ENCODE data around the gene MAGT1.
"Not testable (repeated sequence)": the region's sequence is repeated elsewhere in the genome, so short reads cannot be mapped to it uniquely, and the experiment has no call there.

The MAGT1 gene

DNA sequence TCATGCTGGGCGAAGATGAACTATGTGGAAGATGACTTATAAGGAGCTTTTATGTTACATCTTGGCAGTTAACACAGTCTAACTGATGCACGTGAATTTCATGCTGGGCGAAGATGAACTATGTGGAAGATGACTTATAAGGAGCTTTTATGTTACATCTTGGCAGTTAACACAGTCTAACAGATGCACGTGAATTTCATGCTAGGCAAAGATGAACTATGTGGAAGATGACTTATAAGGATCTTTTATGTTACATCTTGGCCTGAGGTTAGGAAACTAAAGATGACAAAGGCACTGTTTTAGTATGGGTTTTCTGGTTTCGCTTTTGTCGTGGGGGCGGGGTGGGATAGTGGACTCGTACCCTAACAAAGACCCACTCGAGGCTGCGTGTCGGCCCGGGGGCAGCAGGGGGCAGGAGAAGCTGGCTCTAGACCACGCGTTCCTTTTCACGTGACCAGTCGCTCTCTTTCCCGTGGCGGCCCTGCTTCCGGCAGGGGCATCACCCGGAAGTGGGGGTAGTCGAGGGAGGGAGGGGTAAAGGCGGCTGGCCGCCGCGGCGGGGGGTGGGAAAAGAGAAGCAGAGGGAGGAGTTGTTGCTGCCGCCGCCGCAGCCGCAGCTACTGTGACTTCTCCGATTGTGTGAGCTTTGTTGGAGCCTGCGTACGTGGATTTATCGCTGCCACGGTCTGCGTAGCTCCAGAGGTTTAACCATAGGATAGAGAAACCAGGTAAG, 15.0 kb upstream of the MAGT1 start, which contains the start of gene ATP7A:
Gene ATP7A, plus strand, starts transcription at position 586 of the 733 bp plus-strand sequence. CDS start 60,949 bp downstream, outside the sequence.
- peak within 1 kb of the TSS; percentile 99 for H3K27ac Mint-ChIP-seq
- peaks cover 6% of the 10 kb centered on the region for H3K36me3 Mint-ChIP-seq (ENCODE audit: low read depth)
- H3K9me3 Mint-ChIP-seq, result no peaks in the 10 kb centered on the region

DNA sequence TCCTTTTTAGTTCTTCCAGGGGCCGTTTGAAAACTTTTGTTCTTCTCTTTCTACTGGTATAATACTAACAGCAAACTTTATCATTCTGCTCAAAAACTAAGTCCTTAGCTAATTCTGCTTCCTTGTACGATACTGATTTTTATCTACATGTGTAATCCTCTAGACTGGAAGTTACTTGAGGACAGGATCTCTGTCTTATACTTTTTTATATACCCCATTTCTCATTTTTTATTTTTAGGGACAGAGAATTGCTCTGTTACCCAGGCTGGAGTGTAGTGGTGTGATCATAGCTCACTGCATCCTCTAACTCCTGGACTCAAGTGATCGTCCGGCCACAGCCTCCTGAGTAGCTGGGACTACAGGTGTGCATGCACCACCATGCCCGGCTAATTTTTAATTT, 6.3 kb upstream of the MAGT1 start:
- Mint-ChIP-seq H3K4me1 (ENCODE audit: low read depth) (peaks cover 9% of the 10 kb centered on the region), H3K27ac (no peak overlapping the region)

More for the DNA sequence above, 15.0 kb upstream of the MAGT1 start, which contains the start of gene ATP7A:
- Mint-ChIP-seq H3K4me3 (peak within 1 kb of the TSS; percentile 100), H3K27me3 (ENCODE audit: low read depth) (no peaks in the 10 kb centered on the region), H3K4me1 (ENCODE audit: low read depth) (peaks cover 11% of the 10 kb centered on the region)
- peak; percentile 87 for DNase-seq (ENCODE audit: low spot score)

DNA sequence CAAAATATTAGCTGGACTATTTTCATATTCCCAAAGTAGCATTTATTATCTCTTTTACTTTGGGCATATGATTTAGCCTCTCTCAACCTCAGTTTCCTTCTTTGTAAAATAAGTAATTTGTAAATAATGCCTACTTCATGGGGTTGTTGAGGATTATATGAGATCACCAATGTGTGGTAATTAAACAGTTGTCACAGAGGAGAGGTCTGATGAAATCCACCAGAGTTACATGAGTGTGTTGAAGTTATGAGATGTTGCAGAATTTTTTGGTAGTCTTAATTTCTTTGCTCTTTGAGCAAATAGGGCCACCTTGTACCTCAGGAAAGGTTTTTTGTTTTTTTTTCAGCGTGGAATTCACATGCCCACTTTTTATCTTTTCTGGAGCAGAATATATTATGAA, 5.5 kb upstream of the MAGT1 start:
- H3K4me1 Mint-ChIP-seq (ENCODE audit: low read depth), result peaks cover 9% of the 10 kb centered on the region
- H3K4me3 Mint-ChIP-seq, result peak overlapping the region; percentile 93
- H3K27ac Mint-ChIP-seq, result peak overlapping the region; percentile 65
- H3K9me3 Mint-ChIP-seq, result no peaks in the 10 kb centered on the region
- peaks cover 25% of the 10 kb centered on the region for H3K36me3 Mint-ChIP-seq (ENCODE audit: low read depth)
- DNase-seq (ENCODE audit: low spot score), result no peak
- H3K27me3 Mint-ChIP-seq (ENCODE audit: low read depth), result no peaks in the 10 kb centered on the region

More for the DNA sequence above, 6.3 kb upstream of the MAGT1 start:
- Mint-ChIP-seq H3K36me3 (ENCODE audit: low read depth) (peaks cover 25% of the 10 kb centered on the region), H3K4me3 (peak overlapping the region; percentile 93), H3K27me3 (ENCODE audit: low read depth) (no peaks in the 10 kb centered on the region), H3K9me3 (no peaks in the 10 kb centered on the region)
- DNase-seq (ENCODE audit: low spot score), result no peak

DNA sequence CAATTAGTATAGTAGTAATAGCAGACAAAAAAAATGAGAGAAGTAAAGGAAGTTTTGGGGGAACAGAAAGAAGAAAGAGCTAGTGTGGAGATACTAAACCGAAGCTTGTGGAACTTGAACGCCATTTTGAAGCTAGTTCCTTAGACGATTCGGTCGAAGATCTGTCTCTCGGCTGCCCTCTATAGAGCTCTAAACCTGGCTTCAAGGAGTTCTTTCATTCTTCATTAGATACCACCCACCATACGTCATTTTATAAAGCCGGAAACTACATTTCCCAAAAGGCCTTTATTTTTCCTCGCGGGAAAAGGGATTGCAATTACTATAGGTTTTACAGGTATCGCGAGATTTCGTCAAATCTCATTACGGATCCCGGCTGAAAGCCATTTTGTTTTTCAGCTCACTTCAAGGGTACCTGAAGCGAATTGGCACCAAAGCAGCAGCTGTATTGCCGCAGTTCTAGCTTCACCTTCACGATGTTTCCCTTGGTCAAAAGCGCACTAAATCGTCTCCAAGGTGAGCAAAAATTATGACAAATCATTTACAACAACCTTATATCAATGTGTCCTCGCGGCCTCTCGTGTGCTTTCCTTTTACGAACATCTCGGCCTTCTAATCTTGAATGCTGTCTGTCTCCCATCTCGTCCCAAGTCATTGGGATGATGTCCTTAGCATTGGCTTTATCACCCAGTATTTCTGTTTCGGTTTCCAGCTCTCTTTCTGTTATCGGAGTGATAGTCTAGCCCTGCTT, 4.0 kb upstream of the MAGT1 start, which contains the start of gene COX7B:
Gene COX7B, plus strand, starts transcription at position 388 of the 748 bp plus-strand sequence. Its CDS starts 86 bp downstream, at position 474.
- Mint-ChIP-seq H3K4me3 (peak within 1 kb of the TSS; percentile 93), H3K27me3 (ENCODE audit: low read depth) (no peaks in the 10 kb centered on the region), H3K27ac (peak within 1 kb of the TSS; percentile 96), H3K9me3 (no peaks in the 10 kb centered on the region), H3K36me3 (ENCODE audit: low read depth) (peaks cover 24% of the 10 kb centered on the region), H3K4me1 (ENCODE audit: low read depth) (peaks cover 9% of the 10 kb centered on the region)
- DNase-seq (ENCODE audit: low spot score), result peak; percentile 70

DNA sequence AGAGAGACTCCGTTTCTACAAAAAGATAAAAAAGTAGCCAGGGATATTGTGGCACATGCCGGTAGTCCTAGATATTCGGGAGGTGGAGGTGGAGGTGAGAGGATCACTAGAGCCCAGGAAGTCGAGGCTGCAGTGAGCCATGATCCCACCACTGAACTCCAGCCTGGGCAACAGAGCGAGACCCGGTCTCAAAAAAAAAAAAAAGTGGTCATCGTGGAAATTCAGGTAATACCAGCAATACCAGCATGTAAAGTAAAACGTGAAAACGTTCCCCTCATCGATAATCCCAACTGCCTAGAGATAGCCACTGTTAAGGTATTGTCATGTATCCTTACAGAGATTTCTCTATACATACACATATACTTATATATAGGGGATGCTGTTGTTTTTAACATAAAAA, 1.5 kb downstream of the MAGT1 start:
- Mint-ChIP-seq H3K4me3 (peak overlapping the region; percentile 100), H3K9me3 (no peaks in the 10 kb centered on the region), H3K27ac (no peak overlapping the region), H3K36me3 (ENCODE audit: low read depth) (peaks cover 18% of the 10 kb centered on the region), H3K4me1 (ENCODE audit: low read depth) (peaks cover 12% of the 10 kb centered on the region), H3K27me3 (ENCODE audit: low read depth) (no peaks in the 10 kb centered on the region)
- DNase-seq (ENCODE audit: low spot score), result no peak

DNA sequence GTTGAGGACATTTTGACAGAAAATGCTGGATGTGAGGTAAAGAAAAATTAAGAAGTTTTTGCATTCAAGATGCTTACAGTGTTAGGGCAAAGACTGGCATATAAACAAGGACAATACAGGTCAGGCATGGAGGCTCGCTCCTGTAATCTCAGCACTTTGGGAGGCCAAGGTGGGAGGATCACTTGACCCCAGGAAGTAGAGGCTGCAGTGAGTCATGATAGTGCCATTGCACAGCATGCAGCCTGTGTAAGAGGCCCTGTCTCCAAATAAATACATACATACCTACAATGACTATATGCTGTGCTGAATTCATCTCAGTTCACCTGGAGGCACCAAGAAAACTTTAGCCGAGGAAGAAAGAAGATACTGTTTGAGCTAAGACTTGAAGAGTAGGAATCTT, 2.3 kb downstream of the MAGT1 start:
- Mint-ChIP-seq H3K27me3 (ENCODE audit: low read depth) (no peaks in the 10 kb centered on the region), H3K4me3 (peak overlapping the region; percentile 100), H3K27ac (peak overlapping the region; percentile 28), H3K4me1 (ENCODE audit: low read depth) (peaks cover 12% of the 10 kb centered on the region), H3K9me3 (no peaks in the 10 kb centered on the region), H3K36me3 (ENCODE audit: low read depth) (peaks cover 19% of the 10 kb centered on the region)
- DNase-seq (ENCODE audit: low spot score), result no peak

DNA sequence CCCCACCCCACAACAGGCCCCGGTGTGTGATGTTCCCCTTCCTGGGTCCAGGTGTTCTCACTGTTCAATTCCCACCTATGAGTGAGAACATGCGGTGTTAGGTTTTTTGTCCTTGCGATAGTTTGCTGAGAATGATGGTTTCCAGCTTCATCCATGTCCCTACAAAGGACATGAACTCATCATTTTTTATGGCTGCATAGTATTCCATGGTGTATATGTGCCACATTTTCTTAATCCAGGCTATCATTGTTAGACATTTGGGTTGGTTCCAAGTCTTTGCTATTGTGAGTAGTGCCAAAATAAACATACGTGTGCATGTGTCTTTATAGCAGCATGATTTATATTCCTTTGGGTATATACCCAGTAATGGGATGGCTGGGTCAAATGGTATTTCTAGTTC, 13.8 kb downstream of the MAGT1 start:
- H3K36me3 Mint-ChIP-seq (ENCODE audit: low read depth), result peaks cover 16% of the 10 kb centered on the region
- not testable (repeated sequence) for DNase-seq (ENCODE audit: low spot score); H3K9me3 Mint-ChIP-seq; H3K4me3 Mint-ChIP-seq; H3K27me3 Mint-ChIP-seq (ENCODE audit: low read depth); H3K4me1 Mint-ChIP-seq (ENCODE audit: low read depth); H3K27ac Mint-ChIP-seq

DNA sequence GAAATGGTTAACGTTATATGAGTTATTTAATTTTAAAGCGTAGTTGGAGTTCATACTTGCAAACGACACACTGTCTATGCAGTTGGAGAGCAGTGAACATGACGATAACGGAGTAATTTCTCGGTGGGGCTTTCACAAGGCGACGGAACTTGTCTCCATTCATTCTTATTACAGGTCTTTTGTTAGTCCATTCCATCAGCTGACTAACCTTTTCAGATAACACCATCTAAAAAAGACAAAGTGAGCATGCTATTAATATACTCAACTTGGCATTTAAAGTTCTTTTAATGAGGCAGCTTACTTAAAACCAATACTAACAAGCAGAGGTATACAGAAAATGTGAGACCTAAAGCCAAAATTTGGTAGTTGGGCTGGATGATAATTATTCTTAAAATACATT, 19.9 kb downstream of the MAGT1 start:
- Mint-ChIP-seq H3K36me3 (ENCODE audit: low read depth) (peaks cover 20% of the 10 kb centered on the region), H3K9me3 (no peaks in the 10 kb centered on the region), H3K4me3 (no peak overlapping the region), H3K4me1 (ENCODE audit: low read depth) (peaks cover 2% of the 10 kb centered on the region), H3K27ac (no peak overlapping the region), H3K27me3 (ENCODE audit: low read depth) (no peaks in the 10 kb centered on the region)
- DNase-seq (ENCODE audit: low spot score), result no peak

DNA sequence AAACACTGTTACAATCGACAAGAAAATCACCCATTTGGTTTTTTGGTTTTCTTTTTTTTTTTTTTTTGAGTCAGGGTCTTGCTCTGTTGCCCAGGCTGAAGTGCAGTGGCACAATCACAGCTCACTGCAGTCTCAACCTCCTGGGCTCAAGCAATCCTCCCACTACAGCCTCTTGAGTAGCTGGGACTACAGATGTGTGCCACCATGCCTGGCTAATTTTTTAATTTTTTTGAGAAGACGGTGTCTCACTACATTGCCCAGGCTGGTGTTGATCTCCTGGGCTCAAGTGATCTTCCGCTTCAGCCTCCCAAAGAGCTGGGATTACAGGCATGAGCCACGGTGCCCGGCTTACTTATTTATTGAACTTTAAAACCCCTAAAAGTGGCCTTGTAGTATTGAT, 63.7 kb downstream of the MAGT1 start:
- H3K4me1 Mint-ChIP-seq (ENCODE audit: low read depth); H3K27me3 Mint-ChIP-seq (ENCODE audit: low read depth); H3K9me3 Mint-ChIP-seq; DNase-seq (ENCODE audit: low spot score); H3K27ac Mint-ChIP-seq; H3K4me3 Mint-ChIP-seq: not testable (repeated sequence)
- H3K36me3 Mint-ChIP-seq (ENCODE audit: low read depth), result peaks cover 32% of the 10 kb centered on the region

DNA sequence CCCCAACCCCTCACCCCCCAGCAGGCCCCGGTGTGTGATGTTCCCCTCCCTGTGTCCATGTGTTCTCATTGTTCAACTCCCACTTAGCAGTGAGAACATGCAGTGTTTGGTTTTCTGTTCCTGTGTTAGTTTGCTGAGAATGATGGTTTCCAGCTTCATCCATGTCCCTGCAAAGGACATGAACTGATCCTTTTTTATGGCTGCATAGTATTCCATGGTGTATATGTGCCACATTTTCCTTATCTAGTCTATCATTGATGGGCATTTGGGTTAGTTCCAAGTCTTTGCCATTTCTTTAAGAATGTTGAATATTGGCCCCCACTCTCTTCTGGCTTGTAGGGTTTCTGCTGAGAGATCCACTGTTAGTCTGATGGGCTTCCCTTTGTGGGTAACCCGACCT, 73.2 kb downstream of the MAGT1 start:
- not testable (repeated sequence) for H3K27ac Mint-ChIP-seq; DNase-seq (ENCODE audit: low spot score); H3K27me3 Mint-ChIP-seq (ENCODE audit: low read depth); H3K4me3 Mint-ChIP-seq; H3K4me1 Mint-ChIP-seq (ENCODE audit: low read depth); H3K9me3 Mint-ChIP-seq
- peaks cover 33% of the 10 kb centered on the region for H3K36me3 Mint-ChIP-seq (ENCODE audit: low read depth)

DNA sequence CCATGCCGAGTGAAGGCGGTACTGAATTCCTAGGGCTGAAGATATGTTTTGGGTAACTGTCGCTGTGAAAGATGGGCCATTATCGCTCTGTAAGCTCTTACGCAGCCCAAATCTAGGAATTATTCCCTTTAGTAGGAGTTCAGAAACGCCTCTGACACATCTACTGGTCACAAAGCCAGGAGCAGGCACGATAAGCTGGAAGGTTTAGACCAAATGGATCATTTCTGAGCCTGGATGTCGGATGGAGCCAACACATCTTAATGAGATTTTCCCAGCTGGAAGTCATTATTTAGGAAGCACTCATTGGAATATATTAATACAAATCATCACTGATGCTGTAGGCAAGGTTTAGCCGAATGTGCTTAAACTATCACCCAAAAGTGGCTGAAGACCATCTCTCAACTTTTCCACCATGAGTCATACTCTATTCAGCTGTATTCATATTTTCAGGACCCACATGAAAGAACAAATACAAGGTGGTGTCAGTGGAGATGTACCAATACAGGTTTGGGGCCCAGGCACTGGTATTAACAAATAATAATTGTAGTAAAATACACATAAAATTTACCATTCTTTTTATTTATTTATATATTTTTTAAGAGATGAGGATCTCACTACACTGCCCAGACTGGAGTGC, 75.0 kb downstream of the MAGT1 start:
- no peaks in the 10 kb centered on the region for H3K27me3 Mint-ChIP-seq (ENCODE audit: low read depth)
- H3K4me1 Mint-ChIP-seq (ENCODE audit: low read depth), result no peaks in the 10 kb centered on the region
- peaks cover 5% of the 10 kb centered on the region for H3K9me3 Mint-ChIP-seq
- peaks cover 24% of the 10 kb centered on the region for H3K36me3 Mint-ChIP-seq (ENCODE audit: low read depth)
- no peak for DNase-seq (ENCODE audit: low spot score)
- H3K4me3 Mint-ChIP-seq, result no peak overlapping the region
- no peak overlapping the region for H3K27ac Mint-ChIP-seq

DNA sequence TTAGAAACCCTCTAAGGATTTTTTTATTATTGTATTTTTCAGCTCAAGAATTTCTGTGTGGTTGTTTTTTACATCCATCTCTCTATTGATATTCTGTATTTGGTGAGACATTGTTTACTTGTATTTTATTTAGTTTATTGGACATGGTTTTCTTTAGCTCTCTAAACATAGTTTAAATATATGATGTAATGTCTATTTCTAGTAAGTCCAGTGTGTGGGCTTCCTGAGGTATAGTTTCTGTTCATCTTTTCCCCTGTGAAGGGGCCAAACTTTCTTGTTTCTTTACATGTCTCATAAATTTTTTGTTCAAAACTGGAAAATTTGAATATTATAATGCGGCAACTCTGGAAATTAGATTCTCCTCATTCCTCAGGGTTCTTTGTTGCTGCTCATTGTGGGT, 81.0 kb downstream of the MAGT1 start:
- Mint-ChIP-seq H3K4me3 (no peak overlapping the region), H3K27ac (no peak overlapping the region), H3K36me3 (ENCODE audit: low read depth) (peaks cover 4% of the 10 kb centered on the region), H3K4me1 (ENCODE audit: low read depth) (no peaks in the 10 kb centered on the region), H3K27me3 (ENCODE audit: low read depth) (no peaks in the 10 kb centered on the region), H3K9me3 (no peaks in the 10 kb centered on the region)
- DNase-seq (ENCODE audit: low spot score), result no peak

DNA sequence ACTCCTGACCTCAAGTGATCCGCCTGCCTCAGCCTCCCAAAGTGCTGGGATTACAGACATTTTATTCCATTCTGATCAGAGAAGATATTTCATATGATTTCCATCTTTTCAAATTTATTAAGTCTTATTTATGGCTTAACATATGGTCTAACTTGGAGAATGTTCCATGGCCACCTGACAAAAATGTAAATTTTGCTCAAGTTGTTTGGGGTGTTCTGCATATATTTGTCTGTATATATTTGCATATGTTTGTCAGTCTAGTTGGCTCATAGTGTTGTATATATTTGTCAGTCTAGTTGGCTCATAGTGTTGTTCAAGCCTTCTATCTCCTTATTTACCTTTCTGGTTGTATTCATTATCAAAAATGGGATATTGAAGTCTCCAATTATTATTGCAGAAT, 93.0 kb downstream of the MAGT1 start:
- no peaks in the 10 kb centered on the region for H3K9me3 Mint-ChIP-seq
- H3K27ac Mint-ChIP-seq, result no peak overlapping the region
- H3K27me3 Mint-ChIP-seq (ENCODE audit: low read depth), result no peaks in the 10 kb centered on the region
- DNase-seq (ENCODE audit: low spot score), result no peak
- H3K4me3 Mint-ChIP-seq, result no peak overlapping the region
- no peaks in the 10 kb centered on the region for H3K36me3 Mint-ChIP-seq (ENCODE audit: low read depth)
- peaks cover 2% of the 10 kb centered on the region for H3K4me1 Mint-ChIP-seq (ENCODE audit: low read depth)

DNA sequence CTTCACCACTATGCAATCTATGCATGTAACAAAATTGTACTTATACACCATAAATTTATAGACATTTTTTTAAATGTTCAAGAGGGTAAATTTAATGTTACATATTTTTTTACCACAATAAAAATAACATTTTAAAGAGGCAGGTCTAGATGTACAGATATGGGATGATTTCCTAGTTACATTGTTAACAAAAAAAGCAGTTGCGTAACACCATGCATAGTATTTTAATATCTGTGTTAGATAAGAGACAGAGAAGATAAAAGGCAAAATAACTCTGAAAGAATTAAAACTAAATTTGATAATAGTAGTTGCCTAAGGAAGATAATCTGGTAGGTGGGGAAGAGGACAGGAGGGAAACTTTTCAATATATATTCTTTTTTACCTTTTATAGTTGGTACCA, 100.1 kb downstream of the MAGT1 start:
- Mint-ChIP-seq H3K36me3 (ENCODE audit: low read depth) (no peaks in the 10 kb centered on the region), H3K27ac (no peak overlapping the region), H3K9me3 (no peaks in the 10 kb centered on the region), H3K27me3 (ENCODE audit: low read depth) (no peaks in the 10 kb centered on the region), H3K4me1 (ENCODE audit: low read depth) (no peaks in the 10 kb centered on the region), H3K4me3 (no peak overlapping the region)
- no peak for DNase-seq (ENCODE audit: low spot score)
